ENCODE results near the gene RARS1.

DNA sequence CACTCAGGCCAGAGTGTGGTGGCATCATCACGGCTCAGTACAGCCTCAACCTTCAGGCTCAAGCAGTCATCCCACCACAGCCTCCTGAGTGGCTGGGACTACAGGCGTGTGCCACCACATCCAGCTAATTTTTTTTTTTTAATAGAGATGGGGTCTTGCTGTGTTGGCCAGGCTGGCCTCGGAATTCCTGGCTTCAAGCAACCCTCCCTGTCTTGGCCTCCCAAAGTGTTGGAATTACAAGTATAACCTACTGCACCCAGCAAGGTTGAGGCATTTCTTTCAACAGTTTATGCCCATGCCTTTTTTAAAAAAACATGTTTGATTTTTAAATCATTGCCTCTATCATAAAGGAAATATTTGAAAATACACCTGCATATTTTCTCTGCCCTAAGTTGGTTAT, 2.8 kb downstream of the RARS1 start:
- no peak for TF ChIP-seq NFRKB (IDR thresholded peaks at IDR 0.05)
- TF ChIP-seq SUZ12 (IDR thresholded peaks at IDR 0.05) = no peak
- TF ChIP-seq BHLHE40 (IDR thresholded peaks at IDR 0.05; ENCODE audit: borderline replicate concordance) = no peak
- TF ChIP-seq FOXM1 (IDR thresholded peaks at IDR 0.05; ENCODE audit: borderline replicate concordance) = no peak
- TF ChIP-seq FOXK2 (IDR thresholded peaks at IDR 0.05) = no peak
- TF ChIP-seq HDGF (IDR thresholded peaks at IDR 0.05; ENCODE audit: borderline replicate concordance) = no peak
- TF ChIP-seq TARDBP (IDR thresholded peaks at IDR 0.05) = no peak
- no peak for TF ChIP-seq FOXA1 (IDR thresholded peaks at IDR 0.05)

All from HEK293T (cell line).